DND-41 (cell line): ENCODE data around the gene PSORS1C1.

Source experiments
- EZH2 ChIP-seq: IDR thresholded peaks from 3 replicates; pipeline ENCODE4 v1.6.1; 2012; ENCODE audit warnings: borderline replicate concordance, low read depth, mild to moderate bottlenecking, moderate library complexity, low read length, inconsistent platforms; ENCODE audit not compliant: severe bottlenecking
- TF ChIP-seq, protein P1 (sequence below): IDR thresholded peaks from 2 replicates; pipeline ENCODE4 v1.5.1; 2012; ENCODE audit warnings: borderline replicate concordance, low read length, moderate library complexity, mild to moderate bottlenecking; ENCODE audit not compliant: poor library complexity, severe bottlenecking; ENCODE audit errors: extremely low read depth

GRCh38 chr6:31172973-31173384, 58.4 kb downstream of the PSORS1C1 start:
- TF ChIP-seq, protein P1, sequence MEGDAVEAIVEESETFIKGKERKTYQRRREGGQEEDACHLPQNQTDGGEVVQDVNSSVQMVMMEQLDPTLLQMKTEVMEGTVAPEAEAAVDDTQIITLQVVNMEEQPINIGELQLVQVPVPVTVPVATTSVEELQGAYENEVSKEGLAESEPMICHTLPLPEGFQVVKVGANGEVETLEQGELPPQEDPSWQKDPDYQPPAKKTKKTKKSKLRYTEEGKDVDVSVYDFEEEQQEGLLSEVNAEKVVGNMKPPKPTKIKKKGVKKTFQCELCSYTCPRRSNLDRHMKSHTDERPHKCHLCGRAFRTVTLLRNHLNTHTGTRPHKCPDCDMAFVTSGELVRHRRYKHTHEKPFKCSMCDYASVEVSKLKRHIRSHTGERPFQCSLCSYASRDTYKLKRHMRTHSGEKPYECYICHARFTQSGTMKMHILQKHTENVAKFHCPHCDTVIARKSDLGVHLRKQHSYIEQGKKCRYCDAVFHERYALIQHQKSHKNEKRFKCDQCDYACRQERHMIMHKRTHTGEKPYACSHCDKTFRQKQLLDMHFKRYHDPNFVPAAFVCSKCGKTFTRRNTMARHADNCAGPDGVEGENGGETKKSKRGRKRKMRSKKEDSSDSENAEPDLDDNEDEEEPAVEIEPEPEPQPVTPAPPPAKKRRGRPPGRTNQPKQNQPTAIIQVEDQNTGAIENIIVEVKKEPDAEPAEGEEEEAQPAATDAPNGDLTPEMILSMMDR, result no peak
- no peak for TF ChIP-seq EZH2
